ENCODE results near the gene FAM162A. TPM values are rescaled to one million over a fixed set of nuclear protein-coding genes. Genes with fewer than 3 reads are reported as not detected.
A peak's percentile ranks its signal among the peaks of the same experiment; 100 is the strongest.

The FAM162A gene
- total RNA-seq, 1 donor from 2014 or later, result 12.7 TPM

DNA sequence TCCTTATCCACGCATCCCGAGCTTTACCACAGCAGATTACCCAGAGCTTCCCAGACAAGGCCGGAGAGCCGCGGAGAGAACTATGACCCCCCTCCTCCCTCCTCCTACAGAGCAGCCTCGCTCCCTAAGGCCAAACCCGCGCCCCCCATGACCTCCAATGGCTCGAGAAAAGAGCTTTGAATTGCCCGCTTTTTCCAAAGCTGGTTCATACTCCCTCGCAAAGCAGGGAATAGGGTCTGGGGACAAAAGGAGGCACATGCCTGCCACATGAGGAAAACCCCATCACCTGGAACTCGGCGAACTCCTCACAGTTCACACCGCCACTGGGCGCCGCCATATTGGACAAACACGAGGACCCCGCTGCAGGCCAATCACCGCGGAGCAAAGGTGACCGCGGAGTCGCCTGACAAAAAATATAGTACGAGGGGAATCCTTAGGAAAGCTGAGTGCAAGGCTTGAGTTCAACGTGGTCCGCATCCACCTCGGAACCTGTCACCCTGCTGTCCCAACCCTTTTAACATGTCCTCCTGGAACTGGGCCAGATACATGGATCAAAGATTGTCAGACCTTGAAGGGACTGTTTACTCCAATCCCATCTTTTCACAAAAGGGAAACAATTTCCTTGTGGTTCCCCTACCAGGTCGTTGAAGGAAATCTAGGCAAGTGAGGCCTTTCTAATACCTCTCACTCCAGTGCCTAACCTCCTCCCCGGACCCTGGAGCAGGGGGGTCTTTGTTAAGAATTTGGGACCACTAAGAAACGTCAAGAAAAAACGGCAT is 905 bp upstream of the FAM162A start, which contains the start of gene MIX23:
MIX23 (minus strand) TSS at position 344 of the 779 bp plus-strand sequence; CDS start at position 337, 7 bp downstream.
- TF ChIP-seq, protein P1, sequence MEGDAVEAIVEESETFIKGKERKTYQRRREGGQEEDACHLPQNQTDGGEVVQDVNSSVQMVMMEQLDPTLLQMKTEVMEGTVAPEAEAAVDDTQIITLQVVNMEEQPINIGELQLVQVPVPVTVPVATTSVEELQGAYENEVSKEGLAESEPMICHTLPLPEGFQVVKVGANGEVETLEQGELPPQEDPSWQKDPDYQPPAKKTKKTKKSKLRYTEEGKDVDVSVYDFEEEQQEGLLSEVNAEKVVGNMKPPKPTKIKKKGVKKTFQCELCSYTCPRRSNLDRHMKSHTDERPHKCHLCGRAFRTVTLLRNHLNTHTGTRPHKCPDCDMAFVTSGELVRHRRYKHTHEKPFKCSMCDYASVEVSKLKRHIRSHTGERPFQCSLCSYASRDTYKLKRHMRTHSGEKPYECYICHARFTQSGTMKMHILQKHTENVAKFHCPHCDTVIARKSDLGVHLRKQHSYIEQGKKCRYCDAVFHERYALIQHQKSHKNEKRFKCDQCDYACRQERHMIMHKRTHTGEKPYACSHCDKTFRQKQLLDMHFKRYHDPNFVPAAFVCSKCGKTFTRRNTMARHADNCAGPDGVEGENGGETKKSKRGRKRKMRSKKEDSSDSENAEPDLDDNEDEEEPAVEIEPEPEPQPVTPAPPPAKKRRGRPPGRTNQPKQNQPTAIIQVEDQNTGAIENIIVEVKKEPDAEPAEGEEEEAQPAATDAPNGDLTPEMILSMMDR (IDR thresholded peaks at IDR 0.05; ENCODE audit: partially characterized antibody, unreplicated experiment), result no peak
- H3K4me3 Mint-ChIP-seq (ENCODE audit: unreplicated experiment), result peak within 1 kb of the TSS; percentile 86
- H3K36me3 Mint-ChIP-seq (ENCODE audit: unreplicated experiment), result no peaks in the 10 kb centered on the region
- no peaks in the 10 kb centered on the region for H3K27me3 Mint-ChIP-seq (ENCODE audit: unreplicated experiment)
- peak within 1 kb of the TSS; percentile 96 for H3K27ac Mint-ChIP-seq (ENCODE audit: unreplicated experiment)
- no peaks in the 10 kb centered on the region for H3K9me3 Mint-ChIP-seq (ENCODE audit: unreplicated experiment)
- DNase-seq, result peak; percentile 92
- H3K4me1 Mint-ChIP-seq (ENCODE audit: low read depth, unreplicated experiment), result peaks cover 13% of the 10 kb centered on the region

DNA sequence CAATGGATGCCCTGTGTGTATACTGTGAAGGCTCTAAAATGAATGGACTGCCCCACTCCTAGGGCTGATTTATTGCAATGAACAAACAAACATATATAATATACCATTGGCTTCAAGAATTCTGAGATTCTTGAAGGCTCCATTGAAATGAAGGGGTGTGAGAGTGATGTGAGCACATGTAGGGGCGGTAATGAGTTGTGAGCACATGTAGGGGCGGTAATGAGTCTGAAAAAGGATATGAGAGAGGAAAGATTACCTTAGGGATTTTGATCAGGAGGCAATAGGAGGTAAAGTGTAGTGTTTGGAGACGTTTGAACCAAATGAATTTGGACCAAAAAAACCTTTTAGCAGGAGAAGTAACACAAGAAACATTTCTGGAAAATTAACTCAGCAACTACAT is 3.7 kb downstream of the FAM162A start:
- no peaks in the 10 kb centered on the region for H3K27me3 Mint-ChIP-seq (ENCODE audit: unreplicated experiment)
- TF ChIP-seq, protein P1 (IDR thresholded peaks at IDR 0.05; ENCODE audit: partially characterized antibody, unreplicated experiment), result no peak
- H3K36me3 Mint-ChIP-seq (ENCODE audit: unreplicated experiment), result no peaks in the 10 kb centered on the region
- H3K4me3 Mint-ChIP-seq (ENCODE audit: unreplicated experiment), result no peak overlapping the region
- peaks cover 22% of the 10 kb centered on the region for H3K4me1 Mint-ChIP-seq (ENCODE audit: low read depth, unreplicated experiment)
- H3K9me3 Mint-ChIP-seq (ENCODE audit: unreplicated experiment), result no peaks in the 10 kb centered on the region
- H3K27ac Mint-ChIP-seq (ENCODE audit: unreplicated experiment), result no peak overlapping the region
- DNase-seq, result no peak

DNA sequence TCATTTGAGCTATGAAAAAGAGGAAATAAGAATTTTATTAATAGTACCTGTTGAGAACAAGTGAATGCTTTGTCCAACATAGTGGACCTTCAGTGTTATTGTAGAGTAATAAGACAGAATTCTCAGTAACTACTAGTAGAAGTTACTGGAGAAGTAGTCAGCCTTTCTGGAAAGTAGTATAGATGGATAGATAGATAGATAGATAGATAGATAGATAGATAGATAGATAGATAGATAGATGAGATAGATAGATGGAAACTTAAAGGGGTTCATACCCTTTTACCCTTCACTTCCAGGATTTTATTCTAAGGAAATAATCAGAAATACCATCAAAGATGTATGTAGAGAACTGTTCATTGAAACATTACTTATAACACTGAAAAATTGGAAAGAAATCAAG is 5.2 kb downstream of the FAM162A start:
- H3K27ac Mint-ChIP-seq (ENCODE audit: unreplicated experiment), result no peak overlapping the region
- TF ChIP-seq, protein P1 (IDR thresholded peaks at IDR 0.05; ENCODE audit: partially characterized antibody, unreplicated experiment), result no peak
- H3K4me3 Mint-ChIP-seq (ENCODE audit: unreplicated experiment), result no peak overlapping the region
- peaks cover 20% of the 10 kb centered on the region for H3K4me1 Mint-ChIP-seq (ENCODE audit: low read depth, unreplicated experiment)
- peaks cover 2% of the 10 kb centered on the region for H3K27me3 Mint-ChIP-seq (ENCODE audit: unreplicated experiment)
- H3K36me3 Mint-ChIP-seq (ENCODE audit: unreplicated experiment), result no peaks in the 10 kb centered on the region
- no peaks in the 10 kb centered on the region for H3K9me3 Mint-ChIP-seq (ENCODE audit: unreplicated experiment)
- DNase-seq, result no peak

DNA sequence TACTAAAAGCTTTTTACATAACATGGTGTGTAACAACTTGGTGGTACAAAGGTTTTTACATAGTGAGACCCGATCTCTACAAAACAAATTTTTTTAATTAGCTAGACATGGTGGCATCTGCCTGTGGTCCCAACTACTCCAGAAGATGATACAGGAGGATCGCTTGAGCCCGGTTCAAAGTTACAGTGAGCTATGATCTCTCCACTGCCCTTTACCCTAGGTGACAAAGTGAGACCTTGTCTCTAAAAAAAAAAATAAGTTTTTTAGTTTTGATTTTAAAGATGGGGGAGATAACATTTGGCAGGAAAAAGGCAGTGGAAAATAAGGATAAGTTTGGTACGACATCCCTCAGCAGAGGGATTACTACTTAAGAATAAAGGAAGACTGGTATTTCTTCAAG is 5.9 kb downstream of the FAM162A start:
- Mint-ChIP-seq H3K27me3 (ENCODE audit: unreplicated experiment) (peaks cover 2% of the 10 kb centered on the region), H3K4me3 (ENCODE audit: unreplicated experiment) (no peak overlapping the region), H3K4me1 (ENCODE audit: low read depth, unreplicated experiment) (peaks cover 17% of the 10 kb centered on the region), H3K9me3 (ENCODE audit: unreplicated experiment) (no peaks in the 10 kb centered on the region), H3K27ac (ENCODE audit: unreplicated experiment) (no peak overlapping the region), H3K36me3 (ENCODE audit: unreplicated experiment) (no peaks in the 10 kb centered on the region)
- TF ChIP-seq, protein P1 (IDR thresholded peaks at IDR 0.05; ENCODE audit: partially characterized antibody, unreplicated experiment), result no peak
- no peak for DNase-seq

DNA sequence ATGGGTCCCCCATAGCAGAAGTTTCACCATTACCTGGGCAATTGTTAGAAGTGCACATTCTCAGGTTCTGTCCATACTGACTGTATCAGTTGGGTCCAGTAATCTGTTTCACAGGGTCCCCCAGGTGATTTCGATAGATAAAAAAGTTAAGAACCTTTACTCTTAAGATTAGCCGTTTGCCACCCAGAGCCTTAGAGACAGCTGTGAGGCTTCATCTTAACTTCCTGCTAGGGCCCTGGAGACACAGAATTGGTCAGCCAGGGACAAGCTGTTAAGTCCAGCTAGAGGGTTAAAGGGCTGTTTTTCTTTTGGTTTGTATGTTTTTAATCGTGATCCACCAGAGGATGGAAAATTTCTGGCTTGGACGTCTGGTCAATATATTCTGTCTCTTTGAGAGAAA is 6.7 kb downstream of the FAM162A start:
- DNase-seq, result no peak
- TF ChIP-seq, protein P1 (IDR thresholded peaks at IDR 0.05; ENCODE audit: partially characterized antibody, unreplicated experiment), result no peak
- H3K4me1 Mint-ChIP-seq (ENCODE audit: low read depth, unreplicated experiment), result peaks cover 17% of the 10 kb centered on the region
- no peak overlapping the region for H3K27ac Mint-ChIP-seq (ENCODE audit: unreplicated experiment)
- H3K9me3 Mint-ChIP-seq (ENCODE audit: unreplicated experiment), result no peaks in the 10 kb centered on the region
- H3K36me3 Mint-ChIP-seq (ENCODE audit: unreplicated experiment), result no peaks in the 10 kb centered on the region
- peaks cover 2% of the 10 kb centered on the region for H3K27me3 Mint-ChIP-seq (ENCODE audit: unreplicated experiment)
- H3K4me3 Mint-ChIP-seq (ENCODE audit: unreplicated experiment), result no peak overlapping the region
